Epithelial cell of proximal tubule (primary cell): Measurements from ENCODE around the gene GAREM1. TPM values are rescaled to one million over a fixed set of nuclear protein-coding genes. Genes with fewer than 3 reads are reported as not detected.

Source experiments
- DNase-seq: peaks from one replicate; pipeline ENCODE4 v3.0.0-alpha.2; 2011; ENCODE audit warnings: low read depth
- H3K4me3 ChIP-seq: 2 replicates; pipeline ENCODE4 v1.5.1; 2011; ENCODE audit warnings: low read depth, mild to moderate bottlenecking, low read length
- CTCF ChIP-seq: conservative IDR thresholded peaks from 2 replicates; pipeline ENCODE4 v1.5.1; 2012; ENCODE audit warnings: low read depth, mild to moderate bottlenecking, low read length
- total RNA-seq: library from RNA; depleted of rRNA; stranded (reverse); fragments of >200 nt; gene quantifications from 2 replicates; pipeline ENCODE4 v1.2.3, GENCODE V29; 2015

The GAREM1 gene
- total RNA-seq, 1 donor from 2014 or later: 3.1 TPM

GRCh38 chr18:32301976-32302743 is 168.5 kb downstream of the GAREM1 start:
- no peak overlapping the region for H3K4me3 ChIP-seq
- TF ChIP-seq CTCF: no peak
- no peak for DNase-seq

- TF ChIP-seq CTCF: no peak
- H3K4me3 ChIP-seq: no peak overlapping the region
These were observed 169.3 kb downstream of the GAREM1 start for GRCh38 chr18:32301361-32301760.

GRCh38 chr18:32300914-32301313 is 169.8 kb downstream of the GAREM1 start:
- no peak for TF ChIP-seq CTCF
- H3K4me3 ChIP-seq: no peak overlapping the region
- DNase-seq: no peak

More at GRCh38 chr18:32301361-32301760, 169.3 kb downstream of the GAREM1 start:
- no peak for DNase-seq

- no peak overlapping the region for H3K4me3 ChIP-seq
- DNase-seq: no peak
- no peak for TF ChIP-seq CTCF
These were observed 171.2 kb downstream of the GAREM1 start for GRCh38 chr18:32299484-32299883.

- no peak for DNase-seq
- H3K4me3 ChIP-seq: no peak overlapping the region
- TF ChIP-seq CTCF: no peak
These were observed 172.5 kb downstream of the GAREM1 start for GRCh38 chr18:32298171-32298667.

GRCh38 chr18:32297579-32298170 is 173.0 kb downstream of the GAREM1 start:
- DNase-seq: no peak
- TF ChIP-seq CTCF: no peak
- no peak overlapping the region for H3K4me3 ChIP-seq

GRCh38 chr18:32296851-32297250 is 173.8 kb downstream of the GAREM1 start:
- DNase-seq: no peak
- no peak for TF ChIP-seq CTCF
- H3K4me3 ChIP-seq: no peak overlapping the region
